Suprapubic skin (tissue), 4 donors: Measurements from ENCODE around the gene LMX1A. TPM values are rescaled to one million over a fixed set of nuclear protein-coding genes. Genes with fewer than 3 reads are reported as not detected.

Experiments
- DNase-seq, 2 donors: peaks; one replicate each; pipeline ENCODE4 v3.0.0-alpha.2; 2019; ENCODE audit warnings: low spot score in 2 of 2
- H3K27ac ChIP-seq: fragments of 200-600 bp; sonication (generic); one replicate; pipeline ENCODE4 v1.5.1; 2019
- H3K27me3 ChIP-seq: fragments of 200-600 bp; sonication (generic); one replicate; pipeline ENCODE4 v1.5.1; 2019
- H3K36me3 ChIP-seq: fragments of 200-600 bp; sonication (generic); one replicate; pipeline ENCODE4 v1.5.1; 2019
- H3K4me1 ChIP-seq: fragments of 200-600 bp; sonication (generic); one replicate; pipeline ENCODE4 v1.5.1; 2019
- H3K4me3 ChIP-seq: fragments of 200-600 bp; sonication (generic); one replicate; pipeline ENCODE4 v1.5.1; 2019; ENCODE audit warnings: mild to moderate bottlenecking
- H3K9me3 ChIP-seq: fragments of 200-600 bp; sonication (generic); one replicate; pipeline ENCODE4 v1.5.1; 2019
- CTCF ChIP-seq, 2 donors: fragments of 200-600 bp in 1 of 2; fragments of 450-650 bp in 1 of 2; sonication (generic) in 1 of 2; IDR thresholded peaks; one replicate each; pipeline ENCODE4 v1.5.1; 2016 to 2019; ENCODE audit warnings: antibody characterized with exemption in 2 of 2, mild to moderate bottlenecking in 1 of 2, moderate library complexity in 1 of 2
- EP300 ChIP-seq: sonication (generic); formaldehyde crosslinking; IDR thresholded peaks from one replicate; pipeline ENCODE4 v1.6.1; 2017; ENCODE audit warnings: antibody characterized with exemption
- POLR2A ChIP-seq, 2 donors: fragments of 450-650 bp; IDR thresholded peaks; one replicate each; pipeline ENCODE4 v1.6.1; 2017; ENCODE audit warnings: antibody characterized with exemption in 2 of 2, mild to moderate bottlenecking in 2 of 2, moderate library complexity in 2 of 2
- POLR2AphosphoS5 ChIP-seq, 3 donors: sonication (generic); formaldehyde crosslinking; IDR thresholded peaks; one replicate each; pipeline ENCODE4 v1.6.1; 2017; ENCODE audit warnings: antibody characterized with exemption in 3 of 3
- WGBS: methylation state at CpG from one replicate; pipeline ENCODE4 v1.1.5; 2018; 5-methylcytosine and 5-hydroxymethylcytosine counted together
- total RNA-seq, 4 donors: library from RNA; depleted of rRNA; stranded (reverse); fragments of >200 nt; gene quantifications; one replicate each; pipeline ENCODE4 v1.1.0, GENCODE V29; 2016

The LMX1A gene
- total RNA-seq, 4 donors from 2014 or later, result 0.44 TPM; not detected in 3

GRCh38 chr1:165367375-165367993 is 11.0 kb upstream of the LMX1A start:
- peaks cover 5% of the 10 kb centered on the region for H3K27me3 ChIP-seq
- peak; percentile 89 for DNase-seq

GRCh38 chr1:165365341-165365740 is 8.8 kb upstream of the LMX1A start:
- DNase-seq, result no peak
- Histone ChIP-seq H3K9me3 (no peaks in the 10 kb centered on the region), H3K27ac (no peak overlapping the region), H3K4me1 (peaks cover 15% of the 10 kb centered on the region), H3K36me3 (no peaks in the 10 kb centered on the region), H3K27me3 (peaks cover 6% of the 10 kb centered on the region), H3K4me3 (no peak overlapping the region)
- 28% methylated on average over 2 of the region's 2 CpGs for WGBS
- no peak for TF ChIP-seq CTCF (IDR thresholded peaks at IDR 0.05)
- TF ChIP-seq POLR2AphosphoS5 (IDR thresholded peaks at IDR 0.05), result no peak
- TF ChIP-seq EP300, result no peak
- TF ChIP-seq POLR2A (IDR thresholded peaks at IDR 0.05), result no peak

More at GRCh38 chr1:165367375-165367993, 11.0 kb upstream of the LMX1A start:
- Histone ChIP-seq H3K4me1 (peaks cover 21% of the 10 kb centered on the region), H3K27ac (no peak overlapping the region), H3K9me3 (no peaks in the 10 kb centered on the region), H3K4me3 (no peak overlapping the region), H3K36me3 (no peaks in the 10 kb centered on the region)
- TF ChIP-seq POLR2AphosphoS5 (IDR thresholded peaks at IDR 0.05) (no peak), CTCF (IDR thresholded peaks at IDR 0.05) (peak; percentile 59 to 96), POLR2A (IDR thresholded peaks at IDR 0.05) (no peak), EP300 (no peak)
- WGBS, result 45% methylated on average over 7 of the region's 7 CpGs

- H3K27ac ChIP-seq, result no peak overlapping the region
- peaks cover 5% of the 10 kb centered on the region for H3K27me3 ChIP-seq
- WGBS, result 20% methylated on average over 3 of the region's 6 CpGs
Observed at GRCh38 chr1:165364568-165365133, 8.1 kb upstream of the LMX1A start.

GRCh38 chr1:165356876-165357275 is 361 bp upstream of the LMX1A start:
- H3K36me3 ChIP-seq, result no peaks in the 10 kb centered on the region
- peaks cover 73% of the 10 kb centered on the region for H3K27me3 ChIP-seq
- no peaks in the 10 kb centered on the region for H3K9me3 ChIP-seq
- DNase-seq, result no peak
- no peak for TF ChIP-seq EP300
- no peak overlapping the region for H3K27ac ChIP-seq
- 58% methylated on average over 4 of the region's 25 CpGs for WGBS
- H3K4me1 ChIP-seq, result peaks cover 43% of the 10 kb centered on the region
- H3K4me3 ChIP-seq, result peak overlapping the region; percentile 48

More at GRCh38 chr1:165364568-165365133, 8.1 kb upstream of the LMX1A start:
- Histone ChIP-seq H3K4me1 (peaks cover 15% of the 10 kb centered on the region), H3K36me3 (no peaks in the 10 kb centered on the region), H3K9me3 (no peaks in the 10 kb centered on the region), H3K4me3 (no peak overlapping the region)
- TF ChIP-seq POLR2AphosphoS5 (IDR thresholded peaks at IDR 0.05) (peak in 1 of 3 donors; percentile 8), POLR2A (IDR thresholded peaks at IDR 0.05) (no peak), EP300 (no peak)
- DNase-seq, result peak; percentile 87 to 88

- Histone ChIP-seq H3K9me3 (no peaks in the 10 kb centered on the region), H3K4me3 (peak overlapping the region; percentile 48), H3K36me3 (no peaks in the 10 kb centered on the region), H3K27ac (no peak overlapping the region), H3K27me3 (peaks cover 86% of the 10 kb centered on the region), H3K4me1 (peaks cover 45% of the 10 kb centered on the region)
- no peak for TF ChIP-seq POLR2AphosphoS5 (IDR thresholded peaks at IDR 0.05)
- TF ChIP-seq POLR2A (IDR thresholded peaks at IDR 0.05), result no peak
- no peak for TF ChIP-seq EP300
- no peak for TF ChIP-seq CTCF (IDR thresholded peaks at IDR 0.05)
- WGBS, result 7% methylated on average over 35 of the region's 53 CpGs
- no peak for DNase-seq
Observed at GRCh38 chr1:165355139-165355976, 1.2 kb downstream of the LMX1A start.

- H3K27me3 ChIP-seq, result peaks cover 90% of the 10 kb centered on the region
- WGBS, result 30% methylated on average over 6 of the region's 22 CpGs
Observed at GRCh38 chr1:165354739-165355138, 1.8 kb downstream of the LMX1A start.

More at GRCh38 chr1:165354739-165355138, 1.8 kb downstream of the LMX1A start:
- TF ChIP-seq POLR2A (IDR thresholded peaks at IDR 0.05) (no peak), POLR2AphosphoS5 (IDR thresholded peaks at IDR 0.05) (no peak), CTCF (IDR thresholded peaks at IDR 0.05) (no peak)
- Histone ChIP-seq H3K36me3 (no peaks in the 10 kb centered on the region), H3K27ac (no peak overlapping the region), H3K9me3 (no peaks in the 10 kb centered on the region), H3K4me1 (peaks cover 45% of the 10 kb centered on the region), H3K4me3 (no peak overlapping the region)
- DNase-seq, result no peak
